Fibroblast of gingiva (primary cell): ENCODE results near the gene TMEM190.

Experiments
- DNase-seq: peaks from one replicate; pipeline ENCODE4 v3.0.0-alpha.2; 2011; ENCODE audit warnings: low read depth

Gene TMEM190

GRCh38 chr19:55352040-55352439 is 24.6 kb upstream of the TMEM190 start:
- DNase-seq, result no peak

- DNase-seq, result no peak
Observed at GRCh38 chr19:55352549-55353145, 24.0 kb upstream of the TMEM190 start.

- no peak for DNase-seq
Observed at GRCh38 chr19:55353356-55353802, 23.2 kb upstream of the TMEM190 start.

GRCh38 chr19:55353803-55354697 is 22.6 kb upstream of the TMEM190 start:
- peak; percentile 38 for DNase-seq

- no peak for DNase-seq
Observed at GRCh38 chr19:55354698-55355212, 21.9 kb upstream of the TMEM190 start, which contains the start of gene COX6B2. Gene COX6B2 (minus strand): TSS chr19:55354719. CDS start chr19:55354521, 198 bp downstream.

- no peak for DNase-seq
Observed at GRCh38 chr19:55355213-55355821, 21.3 kb upstream of the TMEM190 start.

- no peak for DNase-seq
Observed at GRCh38 chr19:55358493-55358892, 18.1 kb upstream of the TMEM190 start.

- DNase-seq, result no peak
Observed at GRCh38 chr19:55358943-55359908, 17.4 kb upstream of the TMEM190 start.

- DNase-seq, result no peak
Observed at GRCh38 chr19:55360902-55361301, 15.7 kb upstream of the TMEM190 start.

GRCh38 chr19:55362174-55362989 is 14.2 kb upstream of the TMEM190 start:
- DNase-seq, result no peak

GRCh38 chr19:55362990-55363716 is 13.5 kb upstream of the TMEM190 start, which contains the start of gene GARIN5B:
Gene GARIN5B (minus strand): TSS chr19:55363260. CDS start chr19:55363066, 194 bp downstream.
- DNase-seq, result no peak

GRCh38 chr19:55365245-55365644 is 11.4 kb upstream of the TMEM190 start:
- no peak for DNase-seq

GRCh38 chr19:55365964-55366363 is 10.7 kb upstream of the TMEM190 start:
- DNase-seq, result no peak

- DNase-seq, result no peak
Observed at GRCh38 chr19:55366790-55367189, 9.8 kb upstream of the TMEM190 start.

- DNase-seq, result no peak
Observed at GRCh38 chr19:55368106-55368505, 8.5 kb upstream of the TMEM190 start.

GRCh38 chr19:55368701-55369563 is 7.7 kb upstream of the TMEM190 start:
- DNase-seq, result no peak

- DNase-seq, result peak; percentile 27
Observed at GRCh38 chr19:55369653-55370304, 6.8 kb upstream of the TMEM190 start.

- DNase-seq, result no peak
Observed at GRCh38 chr19:55370305-55370988, 6.2 kb upstream of the TMEM190 start, which contains the start of gene IL11. Gene IL11 (minus strand): TSS chr19:55370463. CDS start chr19:55370310, 153 bp downstream.
